T47D (cell line): Measurements from ENCODE around the gene LHX8.
"Not testable (repeated sequence)": the region's sequence is repeated elsewhere in the genome, so short reads cannot be mapped to it uniquely, and the experiment has no call there.

Experiments
- DNase-seq, 2 experiments: peaks; one replicate each; pipeline versions ENCODE4 v3.0.0 to v3.0.0-alpha.2; 2011 to 2012; ENCODE audit warnings: low read depth in 1 of 2, low spot score in 1 of 2
- JUND ChIP-seq: IDR thresholded peaks from 2 replicates; pipeline ENCODE4 v1.6.1; 2012; ENCODE audit warnings: low read depth
- in situ Hi-C: cut with HindIII; loops from 2 replicates; pipeline ENCODE4 v1.10.0; 2016; ENCODE audit warnings: low sequenced_read_pairs, low pct_unique_long_range_greater_than_20kb

The LHX8 gene

DNA sequence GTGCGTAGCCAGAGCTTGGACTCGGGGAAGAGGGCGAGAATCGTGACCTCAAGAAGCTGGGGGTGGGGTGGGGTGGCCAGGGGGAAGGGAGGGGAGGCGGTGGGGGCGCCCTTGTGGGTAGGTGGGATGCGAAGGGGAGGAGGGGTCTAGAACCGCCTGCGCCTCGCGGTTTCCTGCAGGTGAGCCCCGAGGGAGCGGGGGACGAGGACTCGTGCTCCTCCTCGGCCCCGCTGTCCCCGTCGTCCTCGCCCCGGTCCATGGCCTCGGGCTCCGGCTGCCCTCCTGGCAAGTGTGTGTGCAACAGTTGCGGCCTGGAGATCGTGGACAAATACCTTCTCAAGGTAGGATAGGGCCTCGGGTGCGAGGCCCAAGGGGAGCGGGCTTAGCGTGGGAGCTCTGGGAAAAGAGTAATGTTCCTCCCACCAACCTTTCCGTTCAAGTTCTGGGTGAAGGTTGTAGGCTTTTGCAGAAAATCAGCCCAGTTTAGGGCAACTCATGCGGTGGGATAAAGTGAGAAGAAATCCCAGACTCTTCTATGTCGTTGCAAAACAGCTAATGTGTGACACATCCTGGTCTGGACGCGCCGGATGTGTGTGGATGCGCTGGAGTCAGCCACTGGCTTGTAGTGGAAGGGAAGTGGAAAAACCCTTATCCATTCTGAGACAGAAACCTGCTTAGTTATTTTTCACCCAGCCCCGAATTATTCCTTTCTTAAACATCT is 2.9 kb downstream of the LHX8 start:
- DNase-seq, result no peak
- in situ Hi-C loops, result no loop called here
- no peak for TF ChIP-seq JUND

DNA sequence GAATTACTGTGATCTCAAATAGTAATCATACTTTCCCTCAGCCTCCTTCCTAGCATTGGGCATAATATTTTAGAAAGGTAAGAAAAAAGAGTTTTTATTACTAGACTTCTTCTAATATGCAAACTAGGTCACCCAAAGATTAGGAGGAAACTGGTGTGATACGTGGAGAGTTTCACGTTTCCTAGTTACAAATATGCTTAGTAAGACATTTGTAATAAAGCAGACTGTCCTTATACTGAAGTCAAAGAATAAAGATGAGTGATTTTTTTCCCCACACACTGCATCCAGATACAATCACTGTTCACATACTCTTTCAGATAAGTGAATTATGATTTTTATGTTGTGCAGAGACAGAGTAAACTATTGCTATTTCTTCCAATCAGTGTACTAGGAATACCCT is 17.9 kb downstream of the LHX8 start:
- no peak for DNase-seq
- in situ Hi-C loops, result no loop called here
- TF ChIP-seq JUND, result no peak

DNA sequence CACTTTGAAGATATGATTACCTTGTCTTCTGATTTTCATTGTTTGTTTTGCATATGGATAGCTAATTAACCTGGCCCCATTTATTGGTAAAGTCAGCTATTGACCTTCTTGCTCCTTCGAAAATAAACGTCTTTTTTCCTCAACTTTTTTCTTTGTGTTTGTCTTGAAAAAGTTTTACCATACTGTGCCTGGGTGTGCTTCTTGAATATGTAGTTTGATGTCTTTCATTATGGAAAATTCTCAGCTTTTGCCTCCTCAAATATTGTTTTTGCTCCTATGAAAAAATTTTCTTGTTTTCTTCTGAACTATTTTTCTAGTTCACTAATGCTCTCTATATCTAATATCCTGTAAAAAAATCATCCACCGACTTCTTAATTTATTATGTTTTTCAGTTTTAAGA is 25.0 kb downstream of the LHX8 start:
- TF ChIP-seq JUND, result no peak
- in situ Hi-C loops, result no loop called here
- DNase-seq, result no peak

DNA sequence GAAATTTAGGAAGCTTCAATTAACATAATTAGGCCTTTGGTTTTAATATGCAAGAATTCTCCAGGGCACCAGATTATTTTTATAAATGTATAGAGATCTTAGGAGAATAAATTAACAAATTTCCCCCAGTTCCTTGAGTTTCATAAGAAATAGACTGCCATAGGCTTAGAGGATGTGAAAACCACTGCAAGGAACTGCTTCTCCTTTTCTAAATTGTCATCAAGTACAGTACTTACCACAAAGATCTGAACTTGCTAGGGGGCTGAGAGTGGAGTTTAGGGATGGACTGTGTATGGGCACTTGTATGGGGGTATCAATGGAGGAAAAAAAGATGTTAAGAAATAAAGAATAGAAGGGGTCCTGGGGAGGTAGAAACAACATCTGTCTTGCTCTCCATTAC is 31.1 kb downstream of the LHX8 start:
- in situ Hi-C loops, result no loop called here
- no peak for TF ChIP-seq JUND
- no peak for DNase-seq

DNA sequence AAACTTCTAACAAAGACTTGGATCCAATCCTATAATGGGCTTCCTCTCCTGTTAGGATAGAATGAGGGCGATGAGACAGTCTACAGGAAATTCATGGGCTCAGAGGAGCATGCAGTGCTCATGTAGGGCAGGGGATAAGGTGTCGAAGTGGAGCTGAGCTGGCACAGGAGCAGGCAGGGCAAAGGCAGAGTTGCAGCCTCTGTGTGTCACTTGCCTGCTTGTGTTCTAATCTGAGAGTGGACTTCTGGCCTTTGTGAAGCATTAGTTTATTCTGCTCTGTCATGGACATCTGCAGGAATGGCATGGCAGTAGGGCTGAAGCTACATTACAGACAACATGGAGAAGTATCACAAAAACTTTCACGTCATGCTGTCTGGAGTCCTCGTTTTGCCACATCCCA is 32.6 kb downstream of the LHX8 start:
- DNase-seq, result no peak
- in situ Hi-C loops, result no loop called here

DNA sequence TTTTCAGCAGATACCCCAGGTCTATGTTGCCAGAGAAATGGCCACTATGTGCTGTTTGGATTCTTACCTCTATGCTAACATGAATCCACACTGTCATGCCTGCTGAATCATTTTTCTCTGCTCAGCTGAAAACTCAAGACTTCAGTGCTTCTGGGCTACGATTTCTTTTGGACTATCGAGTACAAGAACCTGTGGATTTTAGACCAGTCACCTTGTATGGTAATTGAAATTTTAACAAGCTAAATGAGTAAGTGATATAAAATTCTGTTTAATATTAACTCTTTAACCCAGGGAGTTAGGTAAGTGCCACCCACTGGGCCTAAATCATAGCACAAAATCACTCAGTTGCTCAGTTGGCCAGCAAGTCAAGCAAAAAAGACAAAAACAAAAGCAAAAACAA is 35.8 kb downstream of the LHX8 start:
- in situ Hi-C loops, result no loop called here
- no peak for DNase-seq
- TF ChIP-seq JUND, result no peak

More for the DNA sequence above, 32.6 kb downstream of the LHX8 start:
- TF ChIP-seq JUND, result no peak

DNA sequence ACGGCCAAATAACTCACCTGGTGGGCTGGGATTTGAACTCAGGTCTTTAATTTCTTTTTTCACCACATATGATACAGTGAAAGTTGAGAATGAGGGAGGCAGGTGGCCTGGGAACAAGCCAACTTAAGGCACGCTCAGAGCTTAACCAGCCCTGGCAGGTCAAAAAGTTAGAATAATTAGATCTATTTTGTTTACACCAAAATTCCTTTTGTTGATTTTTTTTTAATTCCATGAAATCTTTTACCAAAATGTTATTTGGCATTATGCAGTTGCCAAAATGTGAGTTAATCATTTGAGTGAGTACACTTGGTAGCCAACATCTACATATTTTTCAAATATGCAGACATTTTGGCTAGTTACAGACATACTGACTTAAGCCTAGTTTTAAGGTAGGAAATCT is 36.8 kb downstream of the LHX8 start:
- TF ChIP-seq JUND, result no peak
- in situ Hi-C loops, result no loop called here

DNA sequence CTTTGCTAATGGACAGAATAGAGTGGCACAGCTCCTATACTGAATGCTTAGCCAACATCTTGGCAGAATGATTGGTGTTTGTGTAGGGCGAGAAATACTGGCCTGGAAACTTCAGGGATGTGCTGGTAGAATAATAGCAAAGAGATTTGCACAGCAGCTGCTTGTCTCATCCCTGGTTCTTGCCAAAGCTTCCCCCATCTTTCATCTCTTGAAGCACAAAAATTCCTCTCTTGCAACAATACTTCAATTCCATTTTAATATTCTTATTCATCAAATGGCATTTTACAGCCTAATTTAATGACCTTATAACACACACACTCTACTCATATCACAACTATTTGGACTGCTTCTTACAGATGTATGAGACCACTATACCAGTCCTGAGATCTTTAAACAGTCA is 37.7 kb downstream of the LHX8 start:
- no peak for TF ChIP-seq JUND
- no peak for DNase-seq
- in situ Hi-C loops, result no loop called here

More for the DNA sequence above, 36.8 kb downstream of the LHX8 start:
- DNase-seq, result no peak

DNA sequence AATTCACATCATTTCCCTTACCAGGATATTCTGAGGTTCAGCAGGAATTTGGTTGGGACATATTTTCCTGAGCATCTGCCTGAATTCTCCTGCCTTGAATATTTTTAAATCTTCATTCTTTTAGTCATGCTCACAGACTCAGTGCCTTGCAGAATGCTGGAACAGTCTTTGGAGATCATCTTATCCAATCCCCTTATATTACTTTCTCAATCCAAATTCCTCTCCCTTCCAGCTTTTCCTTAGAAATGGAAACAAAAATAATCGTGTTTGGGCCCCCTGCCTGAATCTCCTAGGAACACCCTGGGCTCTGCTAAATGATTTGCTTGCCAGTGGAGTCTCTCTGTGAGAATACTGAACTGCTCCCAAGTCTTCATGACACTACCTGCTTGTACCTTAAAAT is 38.4 kb downstream of the LHX8 start:
- DNase-seq, result no peak
- in situ Hi-C loops, result no loop called here
- no peak for TF ChIP-seq JUND

DNA sequence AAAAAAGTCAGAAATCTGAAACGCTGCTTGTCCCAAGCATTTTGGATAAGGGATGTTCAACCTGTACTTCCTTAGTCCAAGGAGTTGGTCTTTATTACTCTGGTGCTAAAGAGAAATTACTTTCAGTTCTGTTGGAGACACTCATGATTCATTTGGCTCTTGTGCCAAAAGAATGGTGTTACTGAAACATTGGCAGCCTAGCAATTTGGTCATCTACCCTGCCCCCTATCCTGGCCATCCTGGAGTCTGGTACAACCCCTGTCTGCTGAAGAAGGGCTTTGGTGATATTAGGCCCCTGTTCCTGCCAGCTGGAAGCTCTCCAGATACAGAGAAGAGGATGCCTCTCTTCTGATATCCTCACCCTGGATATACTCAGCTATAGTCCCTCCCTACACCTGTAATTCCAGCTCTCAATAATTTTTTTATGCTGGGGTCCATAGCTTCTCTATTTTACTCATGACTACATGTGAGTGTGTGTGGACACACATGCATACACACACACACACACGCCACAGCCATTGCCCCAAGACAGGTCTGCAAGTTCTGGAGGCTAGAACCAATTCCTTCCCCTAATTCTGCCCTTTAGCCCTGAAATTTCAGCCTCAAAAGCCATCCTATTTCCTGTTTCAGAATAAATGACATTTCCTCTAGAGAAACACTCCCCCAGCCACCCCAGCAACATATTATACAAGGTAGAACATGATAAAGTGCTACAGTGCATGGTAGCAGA is 40.0 kb downstream of the LHX8 start:
- DNase-seq, result no peak
- no peak for TF ChIP-seq JUND
- in situ Hi-C loops, result no loop called here

DNA sequence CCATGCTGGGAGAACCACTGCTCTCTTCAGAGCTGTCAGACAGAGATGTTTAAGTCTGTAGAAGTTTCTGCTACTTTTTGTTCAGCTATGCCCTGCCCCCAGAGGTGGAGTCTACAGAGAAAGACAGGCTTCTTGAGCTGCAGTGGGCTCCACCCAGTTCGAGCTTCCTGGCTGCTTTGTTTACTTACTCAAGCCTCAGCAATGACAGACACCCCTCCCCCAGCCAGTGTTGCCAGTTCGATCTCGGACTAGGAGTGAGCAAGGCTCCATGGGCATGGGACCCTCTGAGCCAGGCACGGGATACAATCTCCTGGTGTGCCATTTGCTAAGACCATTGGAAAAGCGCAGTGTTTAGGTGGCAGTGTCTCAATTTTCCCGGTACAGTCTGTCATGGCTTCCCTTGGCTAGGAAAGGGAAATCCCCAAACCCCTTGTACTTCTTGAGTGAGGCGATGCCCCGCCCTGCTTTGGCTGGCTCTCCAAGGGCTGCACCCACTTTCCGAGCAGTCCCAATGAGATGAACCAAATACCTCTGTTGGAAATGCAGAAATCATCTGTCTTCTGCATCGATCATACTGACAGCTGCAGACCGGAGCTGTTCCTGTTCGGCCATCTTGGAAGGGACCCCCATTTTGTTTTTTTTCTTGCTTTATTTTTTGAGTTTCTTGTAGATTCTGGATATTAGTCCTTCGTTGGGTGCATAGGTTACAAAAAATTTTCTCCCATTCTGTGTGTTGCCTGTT is 47.2 kb downstream of the LHX8 start:
- DNase-seq, result peak in 1 of 2 experiments; percentile 8
- in situ Hi-C loops, result not testable (repeated sequence)

DNA sequence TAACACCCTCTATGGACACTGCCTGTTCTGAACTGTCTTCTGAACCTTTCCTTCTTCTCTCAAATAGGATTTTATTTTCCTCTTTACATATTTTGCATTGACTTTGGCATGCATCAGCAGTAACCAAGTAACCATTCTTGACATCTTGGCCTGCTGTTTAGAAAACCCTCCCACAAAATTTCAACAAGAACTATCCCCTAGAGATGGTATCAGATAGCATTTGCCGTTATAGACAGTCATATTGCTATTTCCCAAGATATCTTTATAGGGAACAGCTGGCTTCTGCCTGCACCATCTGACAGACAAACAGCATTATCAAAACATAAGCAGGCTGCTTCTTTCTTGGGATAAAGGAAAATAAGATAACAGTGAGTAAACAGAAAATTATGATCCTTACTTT is 54.7 kb downstream of the LHX8 start:
- in situ Hi-C loops, result no loop called here
- DNase-seq, result no peak
- TF ChIP-seq JUND, result no peak

DNA sequence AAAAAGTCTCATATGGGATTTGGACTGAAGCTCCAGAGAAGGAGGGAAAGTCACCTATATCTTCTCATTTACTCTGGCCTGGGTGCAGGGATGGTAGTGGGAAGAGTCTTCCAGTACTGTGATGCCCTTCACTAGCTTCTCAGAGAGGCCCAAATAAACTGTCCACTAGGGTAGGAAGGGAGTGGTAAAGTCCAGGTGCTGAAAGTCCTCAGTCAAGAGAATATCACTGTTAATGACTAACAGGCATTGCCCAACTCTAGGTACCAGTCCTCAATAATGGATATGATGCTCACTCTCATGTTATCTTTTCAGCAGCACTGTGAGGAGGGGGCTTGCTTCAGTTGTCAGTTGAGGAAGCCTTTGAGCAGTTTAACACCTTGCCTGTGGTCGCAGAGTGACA is 64.0 kb downstream of the LHX8 start:
- no peak for DNase-seq
- in situ Hi-C loops, result no loop called here
- no peak for TF ChIP-seq JUND

DNA sequence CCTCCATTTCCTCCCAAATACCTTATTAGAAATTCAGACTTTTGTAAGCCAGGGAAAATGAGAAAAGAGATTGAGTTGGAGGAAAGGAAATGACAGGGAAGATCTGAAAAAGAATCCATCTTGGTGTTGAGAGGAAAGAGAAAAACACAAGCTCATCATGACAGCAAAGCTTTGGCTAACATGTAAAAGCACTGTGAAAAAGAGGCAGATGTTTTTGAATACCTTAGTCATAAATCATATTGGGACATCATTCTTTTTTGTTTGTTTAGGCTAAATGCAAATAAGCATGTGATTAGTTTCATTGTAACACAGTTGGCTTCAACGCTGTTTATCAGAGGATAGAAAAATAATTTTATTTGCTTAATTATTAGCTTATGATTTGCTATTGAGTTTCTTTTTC is 64.6 kb downstream of the LHX8 start:
- no peak for TF ChIP-seq JUND
- DNase-seq, result no peak
- in situ Hi-C loops, result no loop called here
